GM21723 (cell line): ENCODE measurements around the gene NAP1L3.

Experiments used
- ATAC-seq: cut with Tn5 transposase; IDR thresholded peaks from one replicate; pipeline ENCODE4 v1.9.1; 2021; ENCODE audit warnings: mild to moderate bottlenecking, moderate library complexity; ENCODE audit not compliant: unreplicated experiment

Gene NAP1L3, protein sequence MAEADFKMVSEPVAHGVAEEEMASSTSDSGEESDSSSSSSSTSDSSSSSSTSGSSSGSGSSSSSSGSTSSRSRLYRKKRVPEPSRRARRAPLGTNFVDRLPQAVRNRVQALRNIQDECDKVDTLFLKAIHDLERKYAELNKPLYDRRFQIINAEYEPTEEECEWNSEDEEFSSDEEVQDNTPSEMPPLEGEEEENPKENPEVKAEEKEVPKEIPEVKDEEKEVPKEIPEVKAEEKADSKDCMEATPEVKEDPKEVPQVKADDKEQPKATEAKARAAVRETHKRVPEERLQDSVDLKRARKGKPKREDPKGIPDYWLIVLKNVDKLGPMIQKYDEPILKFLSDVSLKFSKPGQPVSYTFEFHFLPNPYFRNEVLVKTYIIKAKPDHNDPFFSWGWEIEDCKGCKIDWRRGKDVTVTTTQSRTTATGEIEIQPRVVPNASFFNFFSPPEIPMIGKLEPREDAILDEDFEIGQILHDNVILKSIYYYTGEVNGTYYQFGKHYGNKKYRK

DNA sequence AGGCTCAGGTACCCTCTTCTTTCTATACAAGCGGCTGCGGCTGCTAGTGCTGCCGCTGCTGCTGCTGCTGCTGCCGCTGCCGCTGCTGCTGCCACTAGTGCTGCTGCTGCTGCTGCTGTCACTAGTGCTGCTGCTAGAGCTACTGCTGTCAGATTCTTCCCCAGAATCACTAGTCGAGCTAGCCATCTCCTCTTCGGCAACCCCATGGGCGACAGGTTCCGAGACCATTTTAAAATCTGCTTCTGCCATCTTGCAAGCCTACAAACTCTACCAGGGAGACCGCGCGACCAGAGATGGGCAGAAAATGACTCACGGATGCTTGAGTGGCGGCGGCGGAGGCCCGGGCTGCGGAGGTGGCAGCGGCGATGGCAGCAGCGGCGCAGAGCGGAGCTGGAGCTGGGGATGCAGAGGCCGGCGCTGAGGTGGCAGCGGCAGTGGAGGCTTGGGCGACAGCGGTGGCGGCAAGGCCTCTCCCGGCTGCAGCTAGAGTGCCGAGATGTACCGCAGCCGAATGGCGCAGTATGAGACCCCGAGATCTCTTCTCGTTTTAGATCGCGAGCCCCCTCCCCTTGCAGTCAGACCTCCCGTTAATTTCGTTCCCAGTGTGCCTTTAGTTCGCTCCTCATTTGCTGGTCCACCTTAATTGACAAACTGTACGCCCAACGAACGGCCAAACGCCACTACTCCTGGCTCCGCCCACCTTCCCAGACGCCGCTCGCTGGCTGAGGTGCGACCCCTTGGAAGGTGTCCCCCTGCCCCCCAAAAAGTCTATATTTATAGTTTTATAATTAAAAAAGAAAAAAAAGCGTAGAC lies at the start of gene NAP1L3:
TSS of gene NAP1L3 (minus strand) at position 523 of the 813 bp plus-strand sequence. CDS start at position 249, 274 bp downstream.
- ATAC-seq, result no peak

DNA sequence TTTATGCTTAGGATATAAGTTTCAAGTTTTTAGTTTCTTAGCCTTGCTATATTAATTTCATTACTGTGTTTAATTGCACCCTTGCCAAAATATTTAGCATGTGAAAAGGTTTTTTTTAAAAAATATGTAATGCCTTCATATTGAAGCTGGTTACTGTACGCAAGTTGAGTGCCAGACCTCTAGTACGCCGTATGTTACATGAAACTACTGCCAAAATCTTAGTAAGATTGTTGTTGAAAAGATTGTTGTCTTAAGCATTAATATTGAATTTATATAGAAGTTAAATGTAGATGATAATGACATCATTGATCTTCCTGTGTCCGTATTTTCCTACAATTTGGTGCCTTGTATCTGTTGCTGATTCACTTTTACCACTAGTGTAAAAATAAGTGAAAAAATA lies 37.7 kb upstream of the NAP1L3 start:
- ATAC-seq, result no peak

DNA sequence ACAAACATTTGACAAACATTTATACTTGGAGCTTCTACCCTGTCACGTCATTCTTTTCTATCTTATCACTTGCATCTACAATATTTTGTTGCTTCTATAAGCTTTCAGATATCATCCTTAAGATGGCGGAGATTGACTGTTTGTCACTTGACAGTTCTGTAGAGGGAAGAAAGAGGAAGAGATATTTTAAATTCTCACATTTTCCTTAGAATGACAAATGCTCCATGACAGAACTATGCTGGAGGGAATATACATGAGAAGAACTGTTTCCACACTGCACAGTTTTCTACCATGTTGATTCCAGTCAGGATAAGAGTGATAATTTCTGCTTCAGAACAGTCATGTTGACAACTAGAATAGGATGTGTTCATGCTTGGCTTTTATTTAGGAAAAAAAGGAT lies 30.3 kb upstream of the NAP1L3 start:
- no peak for ATAC-seq

DNA sequence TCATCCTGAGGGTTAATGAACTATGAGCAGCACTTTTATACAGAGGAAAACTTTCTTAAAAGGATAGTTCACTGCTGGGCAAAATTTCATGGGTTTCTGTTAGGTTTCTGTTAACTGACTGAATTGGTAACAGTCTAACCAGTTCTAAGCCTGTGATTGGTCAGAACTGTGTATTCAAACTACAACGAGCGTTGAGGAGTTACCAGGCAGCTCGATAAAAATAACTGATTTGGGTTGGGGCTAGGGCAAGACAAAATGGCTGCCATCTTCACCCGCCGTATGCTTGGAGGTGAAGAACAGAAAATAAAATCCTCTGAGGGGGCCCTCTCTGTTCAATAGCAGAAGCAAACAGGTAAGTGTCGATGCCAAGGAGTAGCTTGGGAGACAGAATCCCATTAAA lies 22.6 kb upstream of the NAP1L3 start:
- ATAC-seq, result no peak

DNA sequence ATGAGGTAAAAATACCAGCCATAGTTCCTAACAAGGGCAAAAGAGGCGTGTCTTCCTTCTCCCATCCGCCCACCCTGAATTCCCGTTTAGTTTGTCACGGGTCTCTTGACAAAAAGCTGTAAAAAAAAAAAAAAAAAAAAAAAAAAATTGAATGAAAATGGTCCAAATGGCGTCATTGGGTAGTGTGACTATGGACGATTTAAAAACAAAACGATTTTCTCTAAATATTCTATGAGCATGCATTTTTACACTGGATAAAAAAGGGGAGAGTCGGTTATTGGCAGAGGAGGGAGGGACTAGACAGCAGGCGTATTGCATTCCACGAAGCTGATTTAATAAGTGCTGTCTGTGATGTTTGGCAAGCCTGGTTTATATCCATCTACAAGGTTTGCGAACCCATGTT lies 492 bp upstream of the NAP1L3 start, which contains the start of gene FAM133A:
TSS of gene FAM133A (plus strand) at position 338 of the 403 bp plus-strand sequence. CDS start 35,214 bp downstream, outside the sequence.
- no peak for ATAC-seq

DNA sequence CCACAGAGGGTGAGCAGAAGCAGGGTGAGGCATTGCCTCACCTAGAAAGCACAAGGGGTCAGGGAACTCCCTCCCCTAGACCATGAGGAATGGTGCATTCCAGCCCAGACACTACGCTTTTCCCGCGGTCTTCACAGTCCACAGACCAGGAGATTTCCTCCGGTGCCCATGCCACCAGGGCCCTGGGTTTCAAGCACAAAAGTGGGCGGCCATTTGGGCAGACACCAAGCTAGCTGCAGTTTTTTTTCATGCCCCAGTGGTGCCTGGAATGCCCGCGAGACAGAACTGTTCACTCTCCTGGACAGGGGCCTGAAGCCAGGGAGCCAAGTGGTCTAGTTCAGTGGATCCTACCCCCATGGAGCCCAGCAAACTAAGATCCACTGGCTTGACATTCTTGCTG lies 12.8 kb downstream of the NAP1L3 start:
- no peak for ATAC-seq

DNA sequence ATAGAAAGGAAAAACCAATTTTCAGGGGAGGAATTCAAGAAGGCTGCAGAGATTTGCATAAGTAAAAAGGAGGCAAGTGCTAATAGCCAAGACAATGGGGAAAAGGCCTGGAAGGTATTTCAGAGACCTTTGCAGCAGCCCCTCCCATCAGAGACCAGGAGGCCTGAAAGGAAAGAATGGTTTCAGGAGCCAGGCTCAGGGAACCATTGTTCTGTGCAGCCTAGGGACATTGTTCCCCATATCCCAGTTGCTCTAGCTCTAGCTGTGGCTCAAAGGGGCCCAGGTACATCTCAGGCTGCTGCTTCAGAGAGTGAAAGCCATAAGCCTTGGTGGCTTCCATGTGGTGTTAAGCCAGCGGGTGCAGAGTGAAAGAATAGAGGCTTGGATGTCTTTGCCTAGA lies 24.0 kb downstream of the NAP1L3 start:
- ATAC-seq, result no peak

DNA sequence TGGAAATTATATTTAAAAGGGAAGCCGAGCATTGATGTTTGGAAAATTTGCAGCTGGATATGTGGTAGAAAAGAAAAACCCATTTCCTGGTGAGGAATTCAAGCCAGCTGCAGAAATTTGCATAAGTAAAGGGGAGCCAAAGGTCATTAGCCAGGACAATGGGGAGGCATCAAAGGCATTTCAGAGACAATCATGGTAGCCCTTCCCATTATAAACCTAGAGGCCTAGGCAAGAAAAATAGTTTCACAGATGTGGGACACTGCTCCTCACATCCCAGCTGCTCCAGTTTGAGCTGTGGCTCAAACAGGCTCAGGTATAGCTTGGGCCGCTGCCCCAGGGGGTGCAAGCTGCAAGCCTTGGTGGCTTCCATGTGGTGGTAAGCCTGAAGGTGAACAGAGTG lies 35.8 kb downstream of the NAP1L3 start:
- ATAC-seq, result no peak
